HL-60 (cell line): Measurements from ENCODE around the gene ABCA2.

Experiments used
- DNase-seq, 2 experiments: peaks; one replicate each; pipeline ENCODE4 v3.0.0-alpha.2; 2010 to 2020; ENCODE audit warnings: low read depth in 1 of 2, low spot score in 1 of 2
- H3K27ac ChIP-seq: fragments of 250-450 bp; sonication (Bioruptor Pico); replicated peaks from 2 replicates; pipeline ENCODE4 v1.5.1; 2020; ENCODE audit warnings: mild to moderate bottlenecking, moderate library complexity
- H3K27me3 ChIP-seq: fragments of 250-450 bp; sonication (Bioruptor Pico); 2 replicates; pipeline ENCODE4 v1.5.1; 2021; ENCODE audit warnings: mild to moderate bottlenecking, moderate library complexity; ENCODE audit not compliant: insufficient read depth, poor library complexity, severe bottlenecking
- H3K4me3 ChIP-seq: replicated peaks from 2 replicates; pipeline ENCODE4 v1.5.1; 2011; ENCODE audit warnings: mild to moderate bottlenecking, control low read depth, low read length; ENCODE audit not compliant: insufficient read depth
- GABPA ChIP-seq: IDR thresholded peaks from 2 replicates; pipeline ENCODE4 v1.6.1; 2012; ENCODE audit warnings: low read depth
- POLR2AphosphoS5 ChIP-seq: IDR thresholded peaks from 2 replicates; pipeline ENCODE4 v1.6.1; 2012; ENCODE audit warnings: low read depth
- SPI1 ChIP-seq: IDR thresholded peaks from 2 replicates; pipeline ENCODE4 v1.6.1; 2012; ENCODE audit warnings: low read depth, mild to moderate bottlenecking, borderline replicate concordance
- TF ChIP-seq, protein P1 (sequence below): IDR thresholded peaks from one replicate; pipeline ENCODE4 v1.5.1; 2011; ENCODE audit warnings: low read length, control low read depth, inconsistent platforms; ENCODE audit not compliant: insufficient read depth
- TF ChIP-seq, protein P2 (sequence below): IDR thresholded peaks from 2 replicates; pipeline ENCODE4 v1.6.1; 2012; ENCODE audit warnings: low read depth; ENCODE audit not compliant: insufficient replicate concordance

Gene ABCA2

DNA sequence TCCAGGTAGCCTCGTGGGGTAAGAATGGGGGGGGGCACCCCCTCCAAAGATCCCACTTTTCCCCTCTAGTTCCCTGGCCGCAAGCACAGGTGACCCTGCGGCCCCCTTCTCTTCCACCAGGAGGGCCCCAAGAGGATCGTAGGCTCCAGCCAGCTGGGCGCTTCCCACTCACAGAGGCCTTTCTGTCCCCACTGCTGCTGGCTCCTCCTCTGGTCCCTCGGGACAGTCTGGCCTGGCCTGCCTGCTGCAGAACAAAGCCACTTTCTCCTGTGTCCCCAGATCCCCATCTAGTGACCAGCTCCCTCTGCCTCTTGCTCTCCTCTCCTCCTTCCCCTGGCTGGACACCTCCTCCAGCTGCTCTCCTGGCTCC, 42.9 kb upstream of the ABCA2 start:
- Histone ChIP-seq H3K27me3 (no peaks in the 10 kb centered on the region), H3K27ac (peak overlapping the region; percentile 37; the same call in 1 of the 2 replicates), H3K4me3 (peak overlapping the region; percentile 50)
- TF ChIP-seq POLR2AphosphoS5 (no peak), SPI1 (no peak), GABPA (no peak)
- TF ChIP-seq, protein P1, sequence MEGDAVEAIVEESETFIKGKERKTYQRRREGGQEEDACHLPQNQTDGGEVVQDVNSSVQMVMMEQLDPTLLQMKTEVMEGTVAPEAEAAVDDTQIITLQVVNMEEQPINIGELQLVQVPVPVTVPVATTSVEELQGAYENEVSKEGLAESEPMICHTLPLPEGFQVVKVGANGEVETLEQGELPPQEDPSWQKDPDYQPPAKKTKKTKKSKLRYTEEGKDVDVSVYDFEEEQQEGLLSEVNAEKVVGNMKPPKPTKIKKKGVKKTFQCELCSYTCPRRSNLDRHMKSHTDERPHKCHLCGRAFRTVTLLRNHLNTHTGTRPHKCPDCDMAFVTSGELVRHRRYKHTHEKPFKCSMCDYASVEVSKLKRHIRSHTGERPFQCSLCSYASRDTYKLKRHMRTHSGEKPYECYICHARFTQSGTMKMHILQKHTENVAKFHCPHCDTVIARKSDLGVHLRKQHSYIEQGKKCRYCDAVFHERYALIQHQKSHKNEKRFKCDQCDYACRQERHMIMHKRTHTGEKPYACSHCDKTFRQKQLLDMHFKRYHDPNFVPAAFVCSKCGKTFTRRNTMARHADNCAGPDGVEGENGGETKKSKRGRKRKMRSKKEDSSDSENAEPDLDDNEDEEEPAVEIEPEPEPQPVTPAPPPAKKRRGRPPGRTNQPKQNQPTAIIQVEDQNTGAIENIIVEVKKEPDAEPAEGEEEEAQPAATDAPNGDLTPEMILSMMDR = no peak
- TF ChIP-seq, protein P2, sequence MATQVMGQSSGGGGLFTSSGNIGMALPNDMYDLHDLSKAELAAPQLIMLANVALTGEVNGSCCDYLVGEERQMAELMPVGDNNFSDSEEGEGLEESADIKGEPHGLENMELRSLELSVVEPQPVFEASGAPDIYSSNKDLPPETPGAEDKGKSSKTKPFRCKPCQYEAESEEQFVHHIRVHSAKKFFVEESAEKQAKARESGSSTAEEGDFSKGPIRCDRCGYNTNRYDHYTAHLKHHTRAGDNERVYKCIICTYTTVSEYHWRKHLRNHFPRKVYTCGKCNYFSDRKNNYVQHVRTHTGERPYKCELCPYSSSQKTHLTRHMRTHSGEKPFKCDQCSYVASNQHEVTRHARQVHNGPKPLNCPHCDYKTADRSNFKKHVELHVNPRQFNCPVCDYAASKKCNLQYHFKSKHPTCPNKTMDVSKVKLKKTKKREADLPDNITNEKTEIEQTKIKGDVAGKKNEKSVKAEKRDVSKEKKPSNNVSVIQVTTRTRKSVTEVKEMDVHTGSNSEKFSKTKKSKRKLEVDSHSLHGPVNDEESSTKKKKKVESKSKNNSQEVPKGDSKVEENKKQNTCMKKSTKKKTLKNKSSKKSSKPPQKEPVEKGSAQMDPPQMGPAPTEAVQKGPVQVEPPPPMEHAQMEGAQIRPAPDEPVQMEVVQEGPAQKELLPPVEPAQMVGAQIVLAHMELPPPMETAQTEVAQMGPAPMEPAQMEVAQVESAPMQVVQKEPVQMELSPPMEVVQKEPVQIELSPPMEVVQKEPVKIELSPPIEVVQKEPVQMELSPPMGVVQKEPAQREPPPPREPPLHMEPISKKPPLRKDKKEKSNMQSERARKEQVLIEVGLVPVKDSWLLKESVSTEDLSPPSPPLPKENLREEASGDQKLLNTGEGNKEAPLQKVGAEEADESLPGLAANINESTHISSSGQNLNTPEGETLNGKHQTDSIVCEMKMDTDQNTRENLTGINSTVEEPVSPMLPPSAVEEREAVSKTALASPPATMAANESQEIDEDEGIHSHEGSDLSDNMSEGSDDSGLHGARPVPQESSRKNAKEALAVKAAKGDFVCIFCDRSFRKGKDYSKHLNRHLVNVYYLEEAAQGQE = no peak
- no peak for DNase-seq

DNA sequence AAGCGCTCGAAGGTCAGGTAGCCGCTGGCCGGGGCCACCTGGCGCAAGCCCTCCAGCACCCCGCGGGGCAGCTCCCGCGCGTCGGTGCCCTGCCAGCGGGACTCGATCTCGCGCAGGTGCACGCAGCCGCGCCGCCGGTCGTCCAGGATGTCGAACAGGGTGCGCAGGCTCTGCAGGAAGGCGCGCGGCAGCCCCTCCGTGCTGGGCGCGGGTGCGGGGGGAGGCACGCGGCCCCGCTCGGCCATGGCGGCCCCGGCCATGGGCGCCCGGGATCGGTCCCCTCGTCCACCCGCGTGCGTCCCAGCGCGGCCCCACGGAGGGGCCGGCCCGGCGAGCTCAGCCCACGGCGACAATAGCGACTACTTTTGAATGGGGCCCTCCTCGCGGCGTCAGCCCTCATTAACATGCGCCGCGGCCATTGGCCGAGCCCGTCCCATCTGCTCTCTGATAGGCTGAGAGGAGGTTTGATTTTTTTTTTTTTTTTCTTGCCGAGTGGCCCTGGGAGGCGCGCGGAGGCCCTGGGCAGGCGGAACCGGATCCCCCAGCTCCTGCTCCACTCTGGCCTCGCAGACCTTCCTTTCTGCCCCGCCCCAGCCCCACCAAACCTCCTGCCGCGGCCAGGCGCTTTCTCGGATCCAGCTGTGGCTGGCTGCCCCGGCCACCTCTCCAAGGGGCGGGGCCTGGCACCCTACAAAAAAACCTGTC, 42.3 kb upstream of the ABCA2 start, which contains the start of gene SAPCD2:
TSS of gene SAPCD2 (minus strand) at position 357 of the 705 bp plus-strand sequence. CDS start at position 260, 97 bp downstream.
- peak within 1 kb of the TSS; percentile 50 for H3K4me3 ChIP-seq
- H3K27ac ChIP-seq = peak within 1 kb of the TSS; percentile 37; the same call in 1 of the 2 replicates
- no peaks in the 10 kb centered on the region for H3K27me3 ChIP-seq
- TF ChIP-seq POLR2AphosphoS5 (no peak), SPI1 (no peak), GABPA (no peak)
- TF ChIP-seq, protein P2 = no peak
- TF ChIP-seq, protein P1 = no peak
- DNase-seq = peak; percentile 87 to 90

DNA sequence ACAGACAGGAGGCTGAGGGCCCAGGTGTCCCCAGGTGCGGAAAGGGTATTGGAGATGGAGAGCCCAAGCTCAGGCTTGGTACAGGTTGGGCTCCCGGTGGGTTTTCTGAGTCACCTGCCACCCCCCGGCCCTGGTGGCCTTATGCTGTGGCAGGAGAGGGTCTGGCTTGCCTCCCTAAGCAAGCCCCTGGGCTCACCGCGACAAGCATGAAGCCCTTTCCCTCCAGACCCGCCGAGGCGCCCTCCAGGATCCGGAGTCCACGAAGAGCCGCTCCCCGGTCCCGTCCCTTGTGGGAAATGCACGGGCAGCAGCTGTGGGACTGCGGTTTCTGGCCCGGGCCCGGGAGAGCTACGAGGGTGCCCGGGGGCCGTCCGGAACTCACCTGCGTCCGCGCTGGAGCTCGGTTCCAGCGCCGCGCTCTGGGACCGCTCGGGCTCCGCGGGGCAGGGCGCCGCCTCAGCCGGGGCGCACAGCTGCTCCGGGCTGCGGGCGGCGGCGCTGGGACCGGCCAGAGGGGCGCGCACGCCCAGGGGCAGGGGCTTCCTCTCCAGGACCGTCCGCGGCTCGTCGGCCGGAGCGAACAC, 41.6 kb upstream of the ABCA2 start:
- Histone ChIP-seq H3K27me3 (no peaks in the 10 kb centered on the region), H3K4me3 (peak overlapping the region; percentile 50), H3K27ac (no peak overlapping the region)
- TF ChIP-seq GABPA (no peak), POLR2AphosphoS5 (no peak), SPI1 (no peak)
- TF ChIP-seq, protein P2 = no peak
- TF ChIP-seq, protein P1 = no peak
- DNase-seq = no peak
